HEK293 (cell line): Measurements from ENCODE around the gene SVOPL.

Source experiments
- CTCF ChIA-PET: fragments of 350-600 bp; formaldehyde crosslinking; extraction: SDS; loops from one replicate; lab custom pipeline; 2021; ENCODE audit warnings: antibody characterized with exemption; lab: Yijun Ruan, JAX
- POLR2A ChIA-PET: fragments of 300-600 bp; formaldehyde crosslinking; extraction: SDS; loops from one replicate; lab custom pipeline; 2020; ENCODE audit warnings: antibody characterized with exemption, inconsistent platforms; lab: Yijun Ruan, JAX
- H3K27ac ChIP-seq: fragments of 200-500 bp; sonication (Bioruptor generic); 2 replicates; pipeline ENCODE4 v1.5.1; 2014; ENCODE audit warnings: low read depth, low read length, control low read depth, inconsistent platforms; ENCODE audit errors: extremely low read depth
- H3K36me3 ChIP-seq, 2 experiments: fragments of 200-500 bp in 1 of 2; sonication (Bioruptor generic) in 1 of 2; 1 replicate in 1 of 2; 2 replicates in 1 of 2; pipeline ENCODE4 v1.5.1; 2014 to 2017; ENCODE audit warnings: inconsistent platforms in 2 of 2, low read length in 2 of 2; ENCODE audit not compliant: control insufficient read depth in 2 of 2, insufficient read depth in 1 of 2
- H3K4me1 ChIP-seq: fragments of 200-500 bp; sonication (Bioruptor generic); 2 replicates; pipeline ENCODE4 v1.5.1; 2014; ENCODE audit warnings: mild to moderate bottlenecking, low read length, inconsistent platforms; ENCODE audit not compliant: control insufficient read depth, insufficient read depth
- H3K4me3 ChIP-seq: 2 replicates; pipeline ENCODE4 v1.5.1; 2011; ENCODE audit warnings: low read depth, mild to moderate bottlenecking, control low read depth, low read length, moderate library complexity
- H3K9me3 ChIP-seq: fragments of 200-500 bp; sonication (Bioruptor generic); 2 replicates; pipeline ENCODE4 v1.5.1; 2014; ENCODE audit warnings: low read depth, low read length, inconsistent platforms; ENCODE audit not compliant: control insufficient read depth, insufficient read depth
- ATF2 ChIP-seq: fragments of 450-650 bp; formaldehyde crosslinking; IDR thresholded peaks from 2 replicates; pipeline ENCODE4 v1.5.1; 2016; ENCODE audit warnings: missing biosample characterization, missing genetic modification characterization, low read depth
- BCL11A ChIP-seq: fragments of 450-650 bp; formaldehyde crosslinking; IDR thresholded peaks from 2 replicates; pipeline ENCODE4 v1.5.1; 2016; ENCODE audit warnings: low read depth, missing biosample characterization, missing genetic modification characterization
- SCRT1 ChIP-seq: fragments of 450-650 bp; formaldehyde crosslinking; IDR thresholded peaks from 2 replicates; pipeline ENCODE4 v1.5.1; 2016; ENCODE audit warnings: missing biosample characterization, missing genetic modification characterization, borderline replicate concordance
- ZBTB17 ChIP-seq: fragments of 450-650 bp; formaldehyde crosslinking; IDR thresholded peaks from 2 replicates; pipeline ENCODE4 v1.5.1; 2016; ENCODE audit warnings: missing biosample characterization, missing genetic modification characterization
- ZFHX2 ChIP-seq: fragments of 450-650 bp; formaldehyde crosslinking; conservative IDR thresholded peaks from 2 replicates; pipeline ENCODE4 v1.5.1; 2016; ENCODE audit warnings: missing biosample characterization, missing genetic modification characterization
- ZNF174 ChIP-seq: fragments of 450-650 bp; formaldehyde crosslinking; IDR thresholded peaks from 2 replicates; pipeline ENCODE4 v1.5.0; 2017; ENCODE audit warnings: missing biosample characterization, mild to moderate bottlenecking, missing genetic modification characterization
- ZNF274 ChIP-seq, 2 experiments: fragments of 200-500 bp in 1 of 2; fragments of 450-650 bp in 1 of 2; sonication (Bioruptor generic) in 1 of 2; formaldehyde crosslinking in 1 of 2; IDR thresholded peaks; 2 replicates each; pipeline versions ENCODE4 v1.5.1 to v1.6.1; 2014 to 2016; ENCODE audit warnings: borderline replicate concordance in 1 of 2, inconsistent platforms in 1 of 2, low read length in 1 of 2, missing biosample characterization in 1 of 2, missing genetic modification characterization in 1 of 2
- ZNF449 ChIP-seq: fragments of 450-650 bp; formaldehyde crosslinking; IDR thresholded peaks from 2 replicates; pipeline ENCODE4 v1.5.1; 2017; ENCODE audit warnings: missing biosample characterization, mild to moderate bottlenecking, missing genetic modification characterization, moderate library complexity
- ZNF621 ChIP-seq: fragments of 450-650 bp; formaldehyde crosslinking; IDR thresholded peaks from 2 replicates; pipeline ENCODE4 v1.5.1; 2017; ENCODE audit warnings: missing biosample characterization, missing genetic modification characterization
- ZNF701 ChIP-seq: fragments of 450-650 bp; formaldehyde crosslinking; IDR thresholded peaks from 2 replicates; pipeline ENCODE4 v1.5.1; 2016; ENCODE audit warnings: missing biosample characterization, missing genetic modification characterization
- ZNF792 ChIP-seq: fragments of 450-650 bp; formaldehyde crosslinking; IDR thresholded peaks from 2 replicates; pipeline ENCODE4 v1.5.1; 2016; ENCODE audit warnings: missing biosample characterization, missing genetic modification characterization
- ZSCAN4 ChIP-seq: fragments of 450-650 bp; formaldehyde crosslinking; IDR thresholded peaks from 2 replicates; pipeline ENCODE4 v1.5.1; 2017; ENCODE audit warnings: missing biosample characterization, missing genetic modification characterization
- TF ChIP-seq, protein P1 (sequence below): fragments of 450-650 bp; formaldehyde crosslinking; IDR thresholded peaks from 2 replicates; pipeline ENCODE4 v1.5.0; 2017; ENCODE audit warnings: missing biosample characterization, missing genetic modification characterization, borderline replicate concordance
- TF ChIP-seq, protein P2 (sequence below): fragments of 450-650 bp; formaldehyde crosslinking; IDR thresholded peaks from 2 replicates; pipeline ENCODE4 v1.5.1; 2016; ENCODE audit warnings: missing biosample characterization, missing genetic modification characterization
- TF ChIP-seq, protein P3 (sequence below): IDR thresholded peaks from 2 replicates; pipeline ENCODE4 v1.6.1; 2011; ENCODE audit warnings: mild to moderate bottlenecking, low read depth, low read length, borderline replicate concordance

SVOPL gene

DNA sequence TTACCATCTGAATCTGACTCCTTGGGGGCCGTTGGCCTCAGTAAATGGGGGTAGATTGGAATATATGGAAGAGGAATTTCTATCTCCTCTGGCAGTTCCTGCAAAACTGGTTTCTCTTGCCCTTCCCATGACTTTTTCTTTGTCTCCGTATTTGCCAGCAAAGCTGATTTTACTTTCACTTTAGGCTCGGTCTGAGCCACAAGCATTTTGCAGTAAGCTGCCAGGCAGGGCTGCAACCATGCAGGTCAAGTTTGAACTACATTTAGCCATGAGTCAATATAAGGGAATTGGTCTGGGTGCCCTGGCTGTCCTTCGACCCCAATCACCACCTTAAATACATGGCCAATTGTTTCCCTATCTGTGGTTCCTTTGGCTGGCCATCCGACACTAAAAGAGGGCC is 136.8 kb downstream of the SVOPL start:
- Histone ChIP-seq H3K27ac (no peak overlapping the region), H3K36me3 (peaks cover 0 to 91% of the 10 kb centered on the region in 2 experiments), H3K4me1 (no peaks in the 10 kb centered on the region), H3K4me3 (no peak overlapping the region), H3K9me3 (no peaks in the 10 kb centered on the region)
- CTCF ChIA-PET = interaction anchor here (0.6 kb wide), 1 partner anchor 1098 kb away, joined by 3 read pairs; no protein-coding TSS in a partner anchor
- POLR2A ChIA-PET = no interaction called here
- no peak for TF ChIP-seq ZNF621 (tag by site-specific recombination)
- no peak for TF ChIP-seq ZNF449
- TF ChIP-seq SCRT1 (tag by site-specific recombination) = no peak
- TF ChIP-seq, protein P1, sequence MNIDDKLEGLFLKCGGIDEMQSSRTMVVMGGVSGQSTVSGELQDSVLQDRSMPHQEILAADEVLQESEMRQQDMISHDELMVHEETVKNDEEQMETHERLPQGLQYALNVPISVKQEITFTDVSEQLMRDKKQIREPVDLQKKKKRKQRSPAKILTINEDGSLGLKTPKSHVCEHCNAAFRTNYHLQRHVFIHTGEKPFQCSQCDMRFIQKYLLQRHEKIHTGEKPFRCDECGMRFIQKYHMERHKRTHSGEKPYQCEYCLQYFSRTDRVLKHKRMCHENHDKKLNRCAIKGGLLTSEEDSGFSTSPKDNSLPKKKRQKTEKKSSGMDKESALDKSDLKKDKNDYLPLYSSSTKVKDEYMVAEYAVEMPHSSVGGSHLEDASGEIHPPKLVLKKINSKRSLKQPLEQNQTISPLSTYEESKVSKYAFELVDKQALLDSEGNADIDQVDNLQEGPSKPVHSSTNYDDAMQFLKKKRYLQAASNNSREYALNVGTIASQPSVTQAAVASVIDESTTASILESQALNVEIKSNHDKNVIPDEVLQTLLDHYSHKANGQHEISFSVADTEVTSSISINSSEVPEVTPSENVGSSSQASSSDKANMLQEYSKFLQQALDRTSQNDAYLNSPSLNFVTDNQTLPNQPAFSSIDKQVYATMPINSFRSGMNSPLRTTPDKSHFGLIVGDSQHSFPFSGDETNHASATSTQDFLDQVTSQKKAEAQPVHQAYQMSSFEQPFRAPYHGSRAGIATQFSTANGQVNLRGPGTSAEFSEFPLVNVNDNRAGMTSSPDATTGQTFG (tag by site-specific recombination) = no peak
- no peak for TF ChIP-seq ZNF792 (tag by site-specific recombination)
- TF ChIP-seq BCL11A = no peak
- no peak for TF ChIP-seq ATF2 (tag by site-specific recombination)
- TF ChIP-seq, protein P2, sequence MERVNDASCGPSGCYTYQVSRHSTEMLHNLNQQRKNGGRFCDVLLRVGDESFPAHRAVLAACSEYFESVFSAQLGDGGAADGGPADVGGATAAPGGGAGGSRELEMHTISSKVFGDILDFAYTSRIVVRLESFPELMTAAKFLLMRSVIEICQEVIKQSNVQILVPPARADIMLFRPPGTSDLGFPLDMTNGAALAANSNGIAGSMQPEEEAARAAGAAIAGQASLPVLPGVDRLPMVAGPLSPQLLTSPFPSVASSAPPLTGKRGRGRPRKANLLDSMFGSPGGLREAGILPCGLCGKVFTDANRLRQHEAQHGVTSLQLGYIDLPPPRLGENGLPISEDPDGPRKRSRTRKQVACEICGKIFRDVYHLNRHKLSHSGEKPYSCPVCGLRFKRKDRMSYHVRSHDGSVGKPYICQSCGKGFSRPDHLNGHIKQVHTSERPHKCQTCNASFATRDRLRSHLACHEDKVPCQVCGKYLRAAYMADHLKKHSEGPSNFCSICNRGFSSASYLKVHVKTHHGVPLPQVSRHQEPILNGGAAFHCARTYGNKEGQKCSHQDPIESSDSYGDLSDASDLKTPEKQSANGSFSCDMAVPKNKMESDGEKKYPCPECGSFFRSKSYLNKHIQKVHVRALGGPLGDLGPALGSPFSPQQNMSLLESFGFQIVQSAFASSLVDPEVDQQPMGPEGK (tag by site-specific recombination) = no peak
- TF ChIP-seq ZNF274 (IDR thresholded peaks at IDR 0.05; ENCODE audit: low read length) = no peak
- no peak for TF ChIP-seq ZNF274 (tag by site-specific recombination; IDR thresholded peaks at IDR 0.05; ENCODE audit: borderline replicate concordance)
- TF ChIP-seq ZSCAN4 (tag by site-specific recombination) = no peak
- TF ChIP-seq, protein P3, sequence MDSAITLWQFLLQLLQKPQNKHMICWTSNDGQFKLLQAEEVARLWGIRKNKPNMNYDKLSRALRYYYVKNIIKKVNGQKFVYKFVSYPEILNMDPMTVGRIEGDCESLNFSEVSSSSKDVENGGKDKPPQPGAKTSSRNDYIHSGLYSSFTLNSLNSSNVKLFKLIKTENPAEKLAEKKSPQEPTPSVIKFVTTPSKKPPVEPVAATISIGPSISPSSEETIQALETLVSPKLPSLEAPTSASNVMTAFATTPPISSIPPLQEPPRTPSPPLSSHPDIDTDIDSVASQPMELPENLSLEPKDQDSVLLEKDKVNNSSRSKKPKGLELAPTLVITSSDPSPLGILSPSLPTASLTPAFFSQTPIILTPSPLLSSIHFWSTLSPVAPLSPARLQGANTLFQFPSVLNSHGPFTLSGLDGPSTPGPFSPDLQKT = no peak
- TF ChIP-seq ZNF701 (tag by site-specific recombination) = no peak
- TF ChIP-seq ZBTB17 (tag by site-specific recombination) = no peak
- TF ChIP-seq ZNF174 (tag by site-specific recombination) = no peak
- no peak for TF ChIP-seq ZFHX2 (tag by site-specific recombination)
